ENCODE measurements around the gene TAF11L9. TPM values are rescaled to one million over a fixed set of nuclear protein-coding genes. Genes with fewer than 3 reads are reported as not detected.

The TAF11L9 gene
- total RNA-seq, result not detected in 2 replicates

GRCh38 chr5:17594255-17594654, at the start of gene TAF11L9:
Gene TAF11L9 (minus strand): TSS chr5:17594394.

GRCh38 chr5:17634160-17634559, 40.0 kb upstream of the TAF11L9 start, which contains the start of gene TAF11L14:
Gene TAF11L14 (plus strand): TSS chr5:17634460.

GRCh38 chr5:17631788-17632187, 37.6 kb upstream of the TAF11L9 start, which contains the start of gene TAF11L13:
Gene TAF11L13 (plus strand): TSS chr5:17632088.

DNA sequence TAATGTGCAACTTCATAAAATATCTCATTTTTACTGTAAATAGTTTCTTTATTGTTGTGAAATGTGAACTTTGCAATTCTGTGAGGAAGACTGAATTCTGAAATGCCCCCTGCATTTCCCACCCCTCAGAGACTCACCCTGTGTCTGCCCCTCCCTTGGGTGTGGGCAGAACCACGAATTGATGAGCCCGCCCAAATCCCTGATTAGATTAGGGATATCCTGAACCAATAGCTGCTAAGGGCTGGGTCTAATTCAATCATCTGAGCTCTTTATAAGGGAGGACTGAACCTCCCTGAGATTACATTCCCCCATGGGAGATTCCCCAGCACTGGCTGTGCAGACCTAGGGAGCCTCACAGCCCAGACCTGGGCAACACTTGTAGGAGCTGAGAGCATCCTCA, 15.9 kb upstream of the TAF11L9 start, which contains the start of gene TAF11L12:
TSS of gene TAF11L12 (plus strand) at position 301 of the 400 bp plus-strand sequence.

DNA sequence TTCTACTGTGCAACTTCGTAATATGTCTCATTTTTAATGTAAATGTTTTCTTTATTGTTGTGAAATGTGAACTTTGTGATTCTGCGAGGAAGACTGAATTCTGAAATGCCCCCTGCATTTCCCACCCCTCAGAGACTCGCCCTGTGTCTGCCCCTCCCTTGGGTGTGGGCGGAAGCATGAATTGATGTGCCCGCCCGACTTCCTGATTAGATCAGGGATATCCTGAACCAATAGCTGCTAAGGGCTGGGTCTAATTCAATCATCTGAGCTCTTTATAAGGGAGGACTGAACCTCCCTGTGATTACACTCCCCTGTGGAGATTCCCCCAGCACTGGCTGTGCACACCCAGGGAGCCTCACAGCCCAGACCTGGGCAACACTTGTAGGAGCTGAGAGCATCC, 9.7 kb upstream of the TAF11L9 start, which contains the start of gene TAF11L11:
TSS of gene TAF11L11 (plus strand) at position 304 of the 400 bp plus-strand sequence.

GRCh38 chr5:17597728-17598127, 3.5 kb upstream of the TAF11L9 start, which contains the start of gene TAF11L10:
Gene TAF11L10 (minus strand): TSS chr5:17597828.

GRCh38 chr5:17590860-17591259, 3.3 kb downstream of the TAF11L9 start, which contains the start of gene TAF11L8:
Gene TAF11L8 (minus strand): TSS chr5:17590960.

GRCh38 chr5:17585658-17586057, 8.5 kb downstream of the TAF11L9 start, which contains the start of gene TAF11L7:
Gene TAF11L7 (minus strand): TSS chr5:17585758.

Other genes starting within 250 kb of the TAF11L9 start
- not detected in 2 replicates for gene TAF11L2, start 96.2 kb downstream of the TAF11L9 start, total RNA-seq
- not detected in 2 replicates for gene TAF11L3, start 76.0 kb downstream of the TAF11L9 start, total RNA-seq
- gene TAF11L4, start 72.6 kb downstream of the TAF11L9 start, total RNA-seq, result not detected in 2 replicates
- not detected in 2 replicates for gene TAF11L5, start 69.2 kb downstream of the TAF11L9 start, total RNA-seq
- not detected in 2 replicates for gene TAF11L6, start 65.7 kb downstream of the TAF11L9 start, total RNA-seq
- gene TAF11L7, start 8.6 kb downstream of the TAF11L9 start, total RNA-seq, result not detected in 2 replicates
- not detected in 2 replicates for gene TAF11L8, start 3.4 kb downstream of the TAF11L9 start, total RNA-seq
- not detected in 2 replicates for gene TAF11L10, start 3.4 kb upstream of the TAF11L9 start, total RNA-seq
- not detected in 2 replicates for gene TAF11L11, start 9.8 kb upstream of the TAF11L9 start, total RNA-seq
- not detected in 2 replicates for gene TAF11L12, start 16.0 kb upstream of the TAF11L9 start, total RNA-seq
- gene TAF11L13, start 37.7 kb upstream of the TAF11L9 start, total RNA-seq, result not detected in 2 replicates
- gene TAF11L14, start 40.1 kb upstream of the TAF11L9 start, total RNA-seq, result not detected in 2 replicates